Measurements from ENCODE around the gene KLB.

The KLB gene

GRCh38 chr4:39494354-39494753 is 87.6 kb downstream of the KLB start:
- H3K4me2 ChIP-seq (ENCODE audit: low read depth, low read length, poor library complexity, severe bottlenecking) = no peak overlapping the region

DNA sequence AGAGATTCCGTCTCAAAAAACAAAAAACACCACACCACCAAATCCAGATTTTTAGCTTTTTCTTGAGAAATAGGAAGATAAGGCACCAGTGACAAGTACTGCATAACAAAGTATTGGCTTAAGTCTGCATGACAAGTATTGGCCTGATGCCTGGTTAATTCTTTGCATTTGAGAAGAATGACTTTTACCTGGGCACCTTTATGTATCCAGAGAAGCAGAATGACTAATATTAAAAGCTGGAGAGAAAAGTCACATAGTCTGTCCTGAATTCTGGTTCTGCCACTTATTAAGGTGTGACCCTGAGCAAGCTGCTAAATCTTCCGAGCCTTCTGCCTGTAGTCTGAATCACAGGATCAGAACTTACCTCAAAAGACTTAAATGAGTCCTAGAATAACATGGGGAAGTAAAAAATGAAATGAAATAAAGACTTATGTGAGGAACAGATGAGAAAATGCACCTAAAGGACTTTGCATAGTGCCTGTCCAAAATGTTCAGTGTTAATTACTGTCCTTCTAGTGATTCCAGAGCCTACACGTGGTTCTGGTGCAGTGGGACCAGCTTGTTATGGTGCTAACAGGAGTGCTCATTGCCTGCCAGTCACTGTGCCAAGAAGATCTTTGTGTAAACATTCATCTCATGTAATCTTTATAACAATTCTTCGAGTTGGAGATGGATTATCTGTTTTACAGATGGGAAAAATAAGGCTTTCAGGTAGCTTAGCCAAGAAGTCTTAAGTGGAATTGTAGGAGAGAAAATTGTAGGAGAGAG is 88.9 kb downstream of the KLB start:
- TF ChIP-seq, protein P1, sequence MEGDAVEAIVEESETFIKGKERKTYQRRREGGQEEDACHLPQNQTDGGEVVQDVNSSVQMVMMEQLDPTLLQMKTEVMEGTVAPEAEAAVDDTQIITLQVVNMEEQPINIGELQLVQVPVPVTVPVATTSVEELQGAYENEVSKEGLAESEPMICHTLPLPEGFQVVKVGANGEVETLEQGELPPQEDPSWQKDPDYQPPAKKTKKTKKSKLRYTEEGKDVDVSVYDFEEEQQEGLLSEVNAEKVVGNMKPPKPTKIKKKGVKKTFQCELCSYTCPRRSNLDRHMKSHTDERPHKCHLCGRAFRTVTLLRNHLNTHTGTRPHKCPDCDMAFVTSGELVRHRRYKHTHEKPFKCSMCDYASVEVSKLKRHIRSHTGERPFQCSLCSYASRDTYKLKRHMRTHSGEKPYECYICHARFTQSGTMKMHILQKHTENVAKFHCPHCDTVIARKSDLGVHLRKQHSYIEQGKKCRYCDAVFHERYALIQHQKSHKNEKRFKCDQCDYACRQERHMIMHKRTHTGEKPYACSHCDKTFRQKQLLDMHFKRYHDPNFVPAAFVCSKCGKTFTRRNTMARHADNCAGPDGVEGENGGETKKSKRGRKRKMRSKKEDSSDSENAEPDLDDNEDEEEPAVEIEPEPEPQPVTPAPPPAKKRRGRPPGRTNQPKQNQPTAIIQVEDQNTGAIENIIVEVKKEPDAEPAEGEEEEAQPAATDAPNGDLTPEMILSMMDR (conservative IDR thresholded peaks at IDR 0.05; ENCODE audit: low read length) = no peak
- TF ChIP-seq EZH2phosphoT487 (IDR thresholded peaks at IDR 0.05; ENCODE audit: borderline replicate concordance) = no peak
- no peak overlapping the region for H3K9ac ChIP-seq (ENCODE audit: low read depth, low read length, poor library complexity, severe bottlenecking)
- no peaks in the 10 kb centered on the region for H3K4me1 ChIP-seq (ENCODE audit: insufficient read depth, low read length, poor library complexity, severe bottlenecking)
- no peaks in the 10 kb centered on the region for H3K9me2 ChIP-seq (replicated peaks; ENCODE audit: low read depth, low read length)
- no peaks in the 10 kb centered on the region for H3F3A ChIP-seq (ENCODE audit: low read depth)
- no peaks in the 10 kb centered on the region for H3K9me3 ChIP-seq (ENCODE audit: insufficient read depth, low read depth, low read length)
- H3K4me2 ChIP-seq (ENCODE audit: low read depth, low read length, poor library complexity, severe bottlenecking) = no peak overlapping the region
- no peaks in the 10 kb centered on the region for H3K79me2 ChIP-seq (ENCODE audit: insufficient read depth, low read length)
- H3K36me3 ChIP-seq (ENCODE audit: insufficient read depth, low read length) = peaks cover 17% of the 10 kb centered on the region; the same call in 1 of the 2 replicates
- H2AFZ ChIP-seq (ENCODE audit: low read length) = no peak overlapping the region
- no peak overlapping the region for H3K4me3 ChIP-seq (ENCODE audit: low read length, poor library complexity, severe bottlenecking)
- no peaks in the 10 kb centered on the region for H3K27me3 ChIP-seq (ENCODE audit: insufficient read depth, low read length, poor library complexity, severe bottlenecking)
- H4K20me1 ChIP-seq (ENCODE audit: insufficient read depth, low read length, poor library complexity, severe bottlenecking) = no peaks in the 10 kb centered on the region

More at GRCh38 chr4:39494354-39494753, 87.6 kb downstream of the KLB start:
- Histone ChIP-seq H3K9me3 (ENCODE audit: insufficient read depth, low read depth, low read length) (no peaks in the 10 kb centered on the region), H3F3A (ENCODE audit: low read depth) (no peaks in the 10 kb centered on the region), H3K9ac (ENCODE audit: low read depth, low read length, poor library complexity, severe bottlenecking) (no peak overlapping the region), H3K36me3 (ENCODE audit: insufficient read depth, low read length) (peaks cover 11% of the 10 kb centered on the region; the same call in 1 of the 2 replicates), H2AFZ (ENCODE audit: low read length) (no peak overlapping the region), H3K9me2 (replicated peaks; ENCODE audit: low read depth, low read length) (no peaks in the 10 kb centered on the region), H3K4me3 (ENCODE audit: low read length, poor library complexity, severe bottlenecking) (no peak overlapping the region), H3K4me1 (ENCODE audit: insufficient read depth, low read length, poor library complexity, severe bottlenecking) (no peaks in the 10 kb centered on the region), H4K20me1 (ENCODE audit: insufficient read depth, low read length, poor library complexity, severe bottlenecking) (no peaks in the 10 kb centered on the region), H3K27me3 (ENCODE audit: insufficient read depth, low read length, poor library complexity, severe bottlenecking) (no peaks in the 10 kb centered on the region), H3K79me2 (ENCODE audit: insufficient read depth, low read length) (no peaks in the 10 kb centered on the region)
- no peak for TF ChIP-seq EZH2phosphoT487 (IDR thresholded peaks at IDR 0.05; ENCODE audit: borderline replicate concordance)
- TF ChIP-seq, protein P1 (conservative IDR thresholded peaks at IDR 0.05; ENCODE audit: low read length) = no peak

DNA sequence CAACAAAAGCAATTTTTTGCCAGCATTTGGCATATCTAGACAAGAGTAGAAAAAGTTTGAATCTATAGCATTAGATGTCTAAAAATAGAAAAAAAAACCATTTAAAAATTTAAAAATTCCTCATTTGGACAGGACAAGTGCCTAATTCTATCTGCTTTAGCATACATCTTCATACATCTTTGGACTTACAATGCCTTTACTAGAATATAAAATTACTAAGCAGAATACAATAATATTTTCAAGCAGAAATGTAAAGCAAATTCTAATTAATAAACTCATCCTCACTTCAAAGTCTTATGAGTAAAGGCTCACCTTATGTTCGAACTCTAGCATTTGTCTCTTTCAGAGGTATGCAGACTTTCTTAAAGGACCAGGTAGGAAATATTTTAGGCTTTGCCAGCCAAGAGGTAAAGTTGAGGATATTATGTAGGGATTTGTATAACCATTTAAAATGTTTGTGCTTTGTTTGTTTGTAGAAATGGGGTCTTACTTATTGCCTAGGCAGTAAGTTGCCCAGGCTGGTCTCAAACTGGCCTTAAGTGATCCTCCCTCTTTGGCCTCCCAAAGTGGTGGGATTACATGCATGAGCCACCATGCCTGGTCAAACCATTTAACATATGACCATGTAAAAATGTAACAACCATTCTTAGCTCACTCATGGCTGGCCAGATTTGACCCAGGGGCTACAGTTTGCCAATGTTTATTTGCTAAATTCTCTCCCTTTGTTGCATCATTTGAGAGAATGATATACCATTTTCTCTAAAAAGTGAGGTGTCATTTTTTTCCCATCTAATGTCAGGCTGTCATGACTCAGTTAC is 91.4 kb downstream of the KLB start:
- Histone ChIP-seq H4K20me1 (ENCODE audit: insufficient read depth, low read length, poor library complexity, severe bottlenecking) (no peaks in the 10 kb centered on the region), H3F3A (ENCODE audit: low read depth) (no peaks in the 10 kb centered on the region), H3K79me2 (ENCODE audit: insufficient read depth, low read length) (no peaks in the 10 kb centered on the region), H3K9me2 (replicated peaks; ENCODE audit: low read depth, low read length) (no peaks in the 10 kb centered on the region), H3K4me3 (ENCODE audit: low read length, poor library complexity, severe bottlenecking) (no peak overlapping the region), H3K27me3 (ENCODE audit: insufficient read depth, low read length, poor library complexity, severe bottlenecking) (no peaks in the 10 kb centered on the region), H3K4me2 (ENCODE audit: low read depth, low read length, poor library complexity, severe bottlenecking) (no peak overlapping the region), H3K9me3 (ENCODE audit: insufficient read depth, low read depth, low read length) (no peaks in the 10 kb centered on the region), H2AFZ (ENCODE audit: low read length) (no peak overlapping the region), H3K36me3 (ENCODE audit: insufficient read depth, low read length) (peaks cover 33% of the 10 kb centered on the region; the same call in 1 of the 2 replicates), H3K9ac (ENCODE audit: low read depth, low read length, poor library complexity, severe bottlenecking) (no peak overlapping the region), H3K4me1 (ENCODE audit: insufficient read depth, low read length, poor library complexity, severe bottlenecking) (no peaks in the 10 kb centered on the region)
- TF ChIP-seq, protein P1 (conservative IDR thresholded peaks at IDR 0.05; ENCODE audit: low read length) = no peak

Data from Loucy (cell line).